SK-N-MC (cell line): ENCODE measurements around the gene SSR4.

Experiments
- DNase-seq: peaks from one replicate; pipeline ENCODE4 v3.0.0-alpha.2; 2011; ENCODE audit warnings: low read depth, low spot score
- H3K27ac ChIP-seq: fragments of 200-600 bp; sonication (generic); 2 replicates; pipeline ENCODE4 v1.5.1; 2016; ENCODE audit warnings: mixed run types
- H3K36me3 ChIP-seq: fragments of 200-600 bp; sonication (generic); 2 replicates; pipeline ENCODE4 v1.6.1; 2017; ENCODE audit warnings: antibody characterized with exemption, low read length, mixed read lengths; ENCODE audit not compliant: insufficient read depth
- H3K4me3 ChIP-seq: fragments of 200-600 bp; sonication (generic); 2 replicates; pipeline ENCODE4 v1.5.1; 2016
- H3K9ac ChIP-seq: fragments of 200-600 bp; sonication (generic); 2 replicates; pipeline ENCODE4 v1.8.0; 2017; ENCODE audit warnings: mixed run types, mixed read lengths; ENCODE audit not compliant: insufficient read length
- H3K9me3 ChIP-seq: fragments of 200-600 bp; sonication (generic); 2 replicates; pipeline ENCODE4 v1.6.1; 2017; ENCODE audit warnings: low read depth, mild to moderate bottlenecking, antibody characterized with exemption, low read length, moderate library complexity, mixed read lengths
- EZH2 ChIP-seq: fragments of 200-600 bp; sonication (generic); IDR thresholded peaks from one replicate; pipeline ENCODE4 v1.6.1; 2017; ENCODE audit warnings: antibody characterized with exemption
- FOXP2 ChIP-seq: optimal IDR thresholded peaks from 2 replicates; pipeline ENCODE3; 2011; ENCODE audit warnings: mild to moderate bottlenecking, moderate library complexity; ENCODE audit not compliant: insufficient read depth; ENCODE audit errors: extremely low read length, control extremely low read depth
- POLR2AphosphoS5 ChIP-seq: IDR thresholded peaks from 2 replicates; pipeline ENCODE4 v1.6.1; 2012; ENCODE audit warnings: mild to moderate bottlenecking, low read depth, low read length, borderline replicate concordance

Gene SSR4

DNA sequence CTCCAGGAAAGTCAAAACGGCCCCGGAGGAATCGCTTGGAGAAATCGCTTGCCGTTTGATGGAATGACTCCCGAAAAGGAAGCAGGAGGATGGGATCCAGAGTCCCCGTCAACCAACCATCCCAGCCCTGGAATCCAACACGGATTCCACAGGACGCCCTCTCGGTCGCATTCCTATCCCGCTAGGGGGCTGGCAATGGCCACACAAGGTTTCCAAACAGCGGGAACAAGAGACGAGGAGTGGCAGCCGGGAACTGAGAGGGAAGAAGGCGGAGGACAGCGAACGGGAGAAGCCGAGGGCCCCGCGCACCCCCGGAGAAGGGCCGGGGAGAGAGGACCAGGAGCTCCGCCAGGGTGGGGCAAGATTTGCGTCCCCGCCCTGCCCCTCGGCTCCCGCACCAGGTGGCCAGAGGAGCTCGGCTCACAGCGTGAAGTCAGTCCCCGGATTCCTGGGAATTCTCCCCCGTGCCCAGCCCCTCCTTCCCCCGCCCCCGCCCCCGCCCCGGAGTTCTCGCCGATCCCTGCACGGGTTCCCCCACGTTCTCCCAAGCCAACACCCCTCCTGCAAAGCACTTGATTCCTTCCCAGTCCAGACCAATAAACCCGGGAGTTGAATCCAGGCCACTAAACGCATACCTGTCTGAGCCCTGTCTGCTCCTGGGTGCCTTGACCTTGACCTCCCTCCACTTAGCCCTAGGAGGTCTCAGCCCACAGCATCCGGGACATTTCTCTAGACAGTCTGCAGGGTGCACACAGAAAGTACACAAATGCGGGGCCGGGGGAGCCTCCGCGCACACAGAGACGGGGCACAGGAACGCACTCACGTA, 34.5 kb downstream of the SSR4 start:
- DNase-seq: no peak
- no peak for TF ChIP-seq FOXP2
- TF ChIP-seq EZH2: no peak
- TF ChIP-seq POLR2AphosphoS5: no peak
- H3K4me3 ChIP-seq: peak overlapping the region; percentile 77
- no peak overlapping the region for H3K27ac ChIP-seq
- H3K36me3 ChIP-seq: no peaks in the 10 kb centered on the region
- no peaks in the 10 kb centered on the region for H3K9me3 ChIP-seq
- H3K9ac ChIP-seq: no peak overlapping the region

DNA sequence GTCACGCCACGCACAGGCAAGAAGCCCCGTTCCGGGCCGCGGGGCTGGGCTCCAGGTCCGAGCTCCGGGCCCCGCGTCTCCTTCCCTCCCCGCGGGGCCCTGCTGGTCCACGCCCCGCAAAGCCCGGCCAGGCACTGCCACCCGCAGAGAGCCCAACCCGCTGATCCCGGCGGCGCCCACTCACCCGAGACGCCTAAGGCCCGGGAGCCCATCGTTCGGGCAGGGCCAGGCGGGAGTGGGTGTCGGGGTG, 35.0 kb downstream of the SSR4 start:
- TF ChIP-seq FOXP2 (no peak), EZH2 (no peak), POLR2AphosphoS5 (no peak)
- Histone ChIP-seq H3K27ac (no peak overlapping the region), H3K9me3 (no peaks in the 10 kb centered on the region), H3K36me3 (no peaks in the 10 kb centered on the region), H3K4me3 (peak overlapping the region; percentile 77), H3K9ac (no peak overlapping the region)
- no peak for DNase-seq

DNA sequence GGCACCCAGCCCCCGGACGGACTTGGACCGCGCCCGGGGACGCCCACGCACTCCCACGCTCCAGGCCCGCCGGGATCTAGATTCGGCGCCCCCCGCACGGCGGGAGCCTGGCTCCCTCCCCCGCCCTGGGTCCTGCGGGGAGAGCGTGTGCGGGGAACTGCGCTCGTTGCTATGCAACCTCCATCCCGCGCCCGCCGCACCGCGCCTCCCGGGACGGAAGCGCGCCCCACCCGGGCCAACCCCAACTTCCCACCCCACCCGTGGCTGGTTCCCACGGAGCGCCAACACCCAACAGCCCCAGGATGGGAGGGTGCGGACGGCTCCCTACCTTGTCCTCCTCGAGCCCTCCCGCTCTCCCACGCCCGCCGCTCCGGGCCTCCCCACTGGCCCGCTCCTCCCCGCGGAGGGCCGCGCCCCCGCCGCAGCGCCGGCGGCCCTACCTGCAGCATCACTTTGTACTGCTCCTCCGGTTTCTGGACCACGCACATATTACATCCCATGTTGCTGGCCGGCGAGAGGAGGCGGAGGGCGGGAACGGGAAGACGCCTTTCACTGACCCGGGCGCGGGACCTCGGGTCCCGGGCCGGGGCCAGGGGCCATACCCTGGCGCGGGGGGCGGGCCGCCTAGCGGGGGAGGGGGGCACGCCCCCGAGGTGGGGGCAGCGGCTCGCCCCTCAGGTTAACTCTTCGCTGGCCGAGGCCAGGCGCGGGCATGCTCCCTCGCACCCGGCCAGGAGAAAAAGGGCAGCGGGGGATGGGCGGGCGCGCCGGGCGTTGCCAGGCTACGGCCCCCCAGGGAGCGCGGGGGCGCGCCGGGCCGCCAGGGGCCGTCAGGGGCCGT, 35.6 kb downstream of the SSR4 start, which contains the start of gene PDZD4:
TSS of gene PDZD4 (minus strand) at position 746 of the 841 bp plus-strand sequence. CDS start at position 500, 246 bp downstream.
- DNase-seq: no peak
- no peak for TF ChIP-seq EZH2
- no peak for TF ChIP-seq FOXP2
- TF ChIP-seq POLR2AphosphoS5: no peak
- Histone ChIP-seq H3K36me3 (no peaks in the 10 kb centered on the region), H3K4me3 (peak within 1 kb of the TSS; percentile 77), H3K9ac (no peak within 1 kb of the TSS), H3K27ac (no peak within 1 kb of the TSS), H3K9me3 (no peaks in the 10 kb centered on the region)

DNA sequence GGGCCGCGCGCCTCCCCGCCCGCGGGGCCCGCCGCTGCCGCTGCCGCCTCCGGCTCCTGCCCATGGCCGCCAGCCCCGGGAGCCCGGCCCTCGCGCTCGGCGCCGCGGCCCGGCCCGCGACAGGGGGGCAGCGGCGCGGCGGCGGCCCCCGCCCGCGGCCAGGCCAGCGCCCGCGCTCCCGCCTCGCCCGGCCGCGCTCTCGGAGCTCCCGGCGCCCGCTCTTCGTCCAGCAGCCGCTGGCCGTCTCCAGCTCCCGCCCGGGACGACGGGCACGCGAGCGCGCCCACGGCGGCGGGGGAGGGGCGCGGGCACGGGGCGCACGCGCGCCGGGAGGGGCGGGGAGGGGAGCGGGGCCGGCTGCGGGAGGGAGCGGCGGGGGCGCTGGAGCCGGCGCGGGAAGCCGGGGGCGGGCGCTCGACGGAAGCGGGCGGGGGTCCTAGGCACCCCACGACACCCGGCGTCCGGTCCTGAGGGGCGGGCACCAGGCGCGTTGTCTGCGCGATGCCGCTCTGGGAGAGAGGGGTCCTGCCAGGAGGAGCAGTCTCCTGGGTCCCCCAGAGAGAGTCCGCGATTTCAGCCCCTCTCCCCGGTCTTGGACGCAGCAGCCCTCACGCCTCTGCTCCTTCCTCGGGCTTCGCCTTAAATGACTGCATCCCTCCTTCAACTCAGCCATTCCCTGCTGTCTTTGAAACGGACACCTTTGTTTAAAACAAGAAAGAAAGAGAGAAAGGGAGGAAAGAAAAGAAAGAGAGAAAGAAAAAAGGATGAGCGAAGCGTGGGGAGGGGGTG, 36.4 kb downstream of the SSR4 start:
- peak overlapping the region; percentile 52 for H3K4me3 ChIP-seq
- H3K9me3 ChIP-seq: no peaks in the 10 kb centered on the region
- H3K27ac ChIP-seq: no peak overlapping the region

DNA sequence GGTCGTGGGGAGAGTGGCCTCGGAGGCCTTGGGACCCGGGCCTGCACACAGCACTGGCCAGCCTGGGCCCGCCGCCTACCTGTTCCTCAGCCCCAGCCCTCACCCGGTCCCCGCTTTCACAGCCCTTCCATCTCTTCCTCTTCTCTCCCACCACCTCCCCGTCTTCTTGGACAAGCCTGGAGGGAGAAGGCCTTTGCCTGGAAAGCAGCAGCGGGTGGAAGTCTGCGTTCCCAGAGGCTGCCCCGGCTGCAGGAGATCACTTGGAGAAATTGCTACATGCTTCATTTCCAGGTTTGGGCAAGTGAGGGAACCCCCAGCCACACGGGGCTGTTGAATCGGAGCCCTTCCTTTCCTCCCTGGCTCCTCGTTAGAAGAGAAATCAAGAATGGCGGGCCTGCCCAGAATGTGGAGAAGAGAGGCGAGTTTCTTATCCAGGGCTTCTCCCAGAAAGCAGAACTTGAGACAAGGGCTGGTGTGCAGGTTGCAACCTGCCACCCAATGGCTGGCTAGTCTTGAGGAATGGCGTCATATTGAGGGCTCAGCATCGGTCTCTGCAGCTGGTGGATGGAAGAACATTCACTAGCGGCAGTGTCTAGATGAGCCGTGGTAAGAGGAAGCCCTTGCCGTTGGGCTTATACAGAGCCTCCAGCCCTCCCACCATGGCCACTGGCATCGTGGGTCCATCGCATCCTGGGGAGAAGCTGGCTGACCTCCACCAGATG, 37.1 kb downstream of the SSR4 start:
- H3K9ac ChIP-seq: no peak overlapping the region
- DNase-seq: no peak
- H3K36me3 ChIP-seq: no peaks in the 10 kb centered on the region
- no peak for TF ChIP-seq POLR2AphosphoS5
- no peak for TF ChIP-seq FOXP2
- no peak for TF ChIP-seq EZH2
- H3K4me3 ChIP-seq: no peak overlapping the region
- H3K27ac ChIP-seq: no peak overlapping the region
- no peaks in the 10 kb centered on the region for H3K9me3 ChIP-seq

More for the DNA sequence above, 36.4 kb downstream of the SSR4 start:
- Histone ChIP-seq H3K36me3 (no peaks in the 10 kb centered on the region), H3K9ac (no peak overlapping the region)
- TF ChIP-seq EZH2 (no peak), FOXP2 (no peak), POLR2AphosphoS5 (no peak)
- DNase-seq: no peak

DNA sequence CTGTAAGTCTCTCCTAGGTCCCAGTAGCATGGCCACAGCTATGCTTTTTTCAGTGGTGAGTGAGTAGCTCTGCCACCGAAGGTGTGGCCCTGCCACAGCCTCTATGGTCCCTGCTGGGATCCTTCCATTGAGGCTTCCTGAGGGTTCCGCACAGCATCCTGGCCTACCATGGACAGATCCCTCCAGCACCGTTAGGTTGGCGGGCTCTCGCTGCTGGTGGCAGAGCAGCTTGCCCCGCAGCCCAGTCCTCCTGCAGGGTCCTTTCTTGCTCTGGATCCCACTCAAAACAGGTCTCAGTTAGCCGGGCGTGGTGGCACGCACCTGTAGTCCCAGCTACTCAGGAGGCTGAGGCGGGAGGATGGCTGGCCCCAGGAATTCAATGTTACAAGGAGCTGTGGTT, 38.3 kb downstream of the SSR4 start:
- Histone ChIP-seq H3K9ac (no peak overlapping the region), H3K27ac (no peak overlapping the region), H3K9me3 (no peaks in the 10 kb centered on the region)

DNA sequence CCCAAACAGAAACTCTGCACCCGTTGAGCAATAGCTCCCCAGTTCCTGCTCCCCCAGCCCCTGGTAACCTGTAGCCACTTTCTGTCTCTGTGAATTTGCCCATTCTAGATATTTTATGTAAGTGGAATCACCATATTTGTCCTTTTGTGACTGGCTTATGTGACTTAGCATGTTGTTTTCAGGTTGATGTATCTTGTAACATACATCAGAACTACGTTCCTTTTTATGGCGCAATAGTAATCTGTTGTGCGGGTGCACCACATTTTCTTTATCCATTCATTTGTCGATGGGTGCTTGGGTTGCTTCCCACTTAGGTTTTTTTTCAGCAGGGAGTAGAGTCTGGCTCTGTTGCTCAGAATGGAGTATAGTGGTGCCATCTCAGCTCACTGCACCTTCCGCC, 42.5 kb downstream of the SSR4 start:
- Histone ChIP-seq H3K36me3 (no peaks in the 10 kb centered on the region), H3K9ac (no peak overlapping the region), H3K27ac (no peak overlapping the region), H3K9me3 (no peaks in the 10 kb centered on the region), H3K4me3 (no peak overlapping the region)
- DNase-seq: no peak
- TF ChIP-seq POLR2AphosphoS5: no peak
- TF ChIP-seq EZH2: no peak
- no peak for TF ChIP-seq FOXP2

More for the DNA sequence above, 38.3 kb downstream of the SSR4 start:
- no peak for TF ChIP-seq EZH2
- no peak for TF ChIP-seq POLR2AphosphoS5
- TF ChIP-seq FOXP2: no peak
- no peak overlapping the region for H3K4me3 ChIP-seq
- H3K36me3 ChIP-seq: no peaks in the 10 kb centered on the region
- no peak for DNase-seq
